Heart left ventricle (tissue), 16 donors: ENCODE results near the gene BANK1. TPM values are rescaled to one million over a fixed set of nuclear protein-coding genes. Genes with fewer than 3 reads are reported as not detected.

Experiments used
- ATAC-seq, 4 donors: fragments of 200-7000 bp; cut with Tn5 transposase; one replicate each; pipeline ENCODE4 v1.9.1; 2020 to 2022; ENCODE audit warnings: moderate library complexity in 4 of 4, mild to moderate bottlenecking in 3 of 4, moderate number of reproducible peaks in 1 of 4
- DNase-seq, 5 donors: peaks; one replicate each; pipeline ENCODE4 v3.0.0-alpha.2; 2020
- H3K27ac ChIP-seq, 12 donors: fragments of 200-600 bp; sonication (generic) in 4 of 12; one replicate each; pipeline versions ENCODE4 v1.5.0 to v1.8.0; 2016 to 2022; ENCODE audit warnings: mild to moderate bottlenecking in 2 of 12
- H3K27me3 ChIP-seq, 9 donors: fragments of 200-600 bp; sonication (generic) in 2 of 9; one replicate each; pipeline versions ENCODE4 v1.5.1 to v1.8.0; 2016 to 2022; ENCODE audit warnings: mild to moderate bottlenecking in 3 of 9
- H3K36me3 ChIP-seq, 9 donors: fragments of 200-600 bp; sonication (generic) in 2 of 9; one replicate each; pipeline versions ENCODE4 v1.5.0 to v1.8.0; 2018 to 2022; ENCODE audit warnings: mild to moderate bottlenecking in 2 of 9
- H3K4me1 ChIP-seq, 12 donors: fragments of 200-600 bp; sonication (generic) in 4 of 12; one replicate each; pipeline versions ENCODE4 v1.5.0 to v1.8.0; 2016 to 2022; ENCODE audit warnings: mild to moderate bottlenecking in 3 of 12
- H3K4me3 ChIP-seq, 12 donors: fragments of 200-600 bp; sonication (generic) in 4 of 12; one replicate each; pipeline versions ENCODE4 v1.5.0 to v1.8.0; 2017 to 2022; ENCODE audit warnings: mild to moderate bottlenecking in 9 of 12, moderate library complexity in 4 of 12
- H3K9me3 ChIP-seq, 12 donors: fragments of 200-600 bp; sonication (generic) in 4 of 12; one replicate each; pipeline versions ENCODE4 v1.5.0 to v1.8.0; 2016 to 2022; ENCODE audit warnings: mild to moderate bottlenecking in 1 of 12
- CTCF ChIP-seq, 12 donors: fragments of 200-600 bp; sonication (generic) in 4 of 12; IDR thresholded peaks; one replicate each; pipeline versions ENCODE4 v1.5.0 to v1.8.0; 2018 to 2022; ENCODE audit warnings: antibody characterized with exemption in 12 of 12, mild to moderate bottlenecking in 5 of 12
- POLR2A ChIP-seq, 2 donors: fragments of 450-650 bp; IDR thresholded peaks; one replicate each; pipeline ENCODE4 v1.6.1; 2017; ENCODE audit warnings: antibody characterized with exemption in 2 of 2, mild to moderate bottlenecking in 2 of 2, moderate library complexity in 2 of 2
- WGBS, 4 donors: extraction: QIAGEN DNeasy Blood & Tissue Kit in 2 of 4; methylation state at CpG; one replicate each; pipeline versions ENCODE4 v1.1.5 to v1.1.7; 2013 to 2018; 5-methylcytosine and 5-hydroxymethylcytosine counted together
- intact Hi-C, 10 donors: fragments of 100-400 bp; cut with DNase I; formaldehyde crosslinking; loops; one replicate each; pipeline versions ENCODE4 v1.11.1 to v1.14.2; 2022
- polyA plus RNA-seq, 2 donors: library from polyadenylated mRNA; stranded (reverse); fragments of 200-250 nt; gene quantifications; one replicate each; pipeline ENCODE4 v1.2.3, GENCODE V29; 2013
- total RNA-seq, 9 donors: library from RNA; depleted of rRNA in 2 of 9; stranded (reverse); fragments of >200 nt in 2 of 9; fragmentation: NEBNext Ultra II Directional in 3 of 9; extraction: Animal tissue kit (Norgen Biotek cat#: 25700) in 3 of 9; gene quantifications; one replicate each; pipeline versions ENCODE4 v1.1.0 to v1.2.4, GENCODE V29; 2016 to 2023
- donor health status: ischemic (EF 13 %, LVEDD 7.1; RV severe dilation, severe dysfunction).
- donor health status: healthy with polysubstance abuse.
- donor health status: DM: no; HTN: yes; CAD: no.
- donor health status: DM: no; HTN: no; CAD: no.
- donor health status: ischemic (EF 25% LVEDD 6.9; RV normal size, moderate dysfunction).
- donor health status: ischemic (EF 25% LVEDD 5.7; RV mildly dilated, moderate dysfunction).
- donor health status: healthy.
- donor health status: DM: yes; HTN: yes; CAD: no.
- donor health status: ischemic (EF 35%, LVEDD 5.7; RV mildly dilated, moderate dysfunction).
- donor health status: nonischemic (EF 11% LVEDD 7.7; RV severe dilation, severe dysfunction).
- donor health status: DM: yes; HTN: yes; CAD: no.
- donor health status: PGD.
- donor health status: ischemic (EF 29% LVEDD 5.4; RV normal size, mild dysfunction).
- donor health status: nonischemic (EF 23%, LVEDD 6.1; RV moderate dilation, normal function).

Gene BANK1
- total and polyA plus RNA-seq, 11 donors = 0.08 to 2.7 (median 0.46) TPM; not detected in 4

GRCh38 chr4:102103368-102103767 lies 312.8 kb downstream of the BANK1 start:
- no peak for ATAC-seq
- Histone ChIP-seq H3K27me3 (no peaks in the 10 kb centered on the region), H3K9me3 (peaks cover 0 to 44% (median 22%) of the 10 kb centered on the region in 12 donors), H3K4me1 (no peaks in the 10 kb centered on the region), H3K4me3 (no peak overlapping the region), H3K36me3 (no peaks in the 10 kb centered on the region), H3K27ac (no peak overlapping the region)
- DNase-seq = no peak
- TF ChIP-seq CTCF (IDR thresholded peaks at IDR 0.05) = no peak
- no peak for TF ChIP-seq POLR2A (IDR thresholded peaks at IDR 0.05)
- intact Hi-C loops = no loop called here
- WGBS, 4 donors = 51 to 59% (median 55%) methylated on average over 3 of the region's 3 CpGs

DNA sequence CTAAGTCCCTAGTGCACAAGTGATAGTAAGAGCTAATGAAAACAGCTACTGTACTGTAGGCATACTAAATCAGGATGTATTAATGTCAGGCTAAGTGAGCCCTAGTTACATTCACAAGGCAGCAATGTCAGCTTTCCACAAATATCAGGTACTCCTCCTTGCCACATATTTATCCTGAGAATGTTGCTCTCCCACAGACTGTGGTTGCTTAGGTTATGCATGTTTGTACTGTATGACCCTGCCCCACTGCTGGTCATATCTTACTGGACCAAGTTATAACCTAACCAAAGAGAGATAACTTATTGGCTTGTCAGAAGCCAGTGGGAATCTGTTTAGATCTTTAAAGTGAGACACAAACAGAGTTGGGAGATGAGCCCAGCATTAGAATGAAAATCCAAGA lies 313.7 kb downstream of the BANK1 start:
- H3K27ac ChIP-seq = no peak overlapping the region
- no peak for ATAC-seq
- no peaks in the 10 kb centered on the region for H3K36me3 ChIP-seq
- H3K4me3 ChIP-seq = no peak overlapping the region
- peaks cover 0 to 53% (median 22%) of the 10 kb centered on the region in 12 donors for H3K9me3 ChIP-seq
- no peak for DNase-seq
- intact Hi-C loops = no loop called here
- TF ChIP-seq CTCF (IDR thresholded peaks at IDR 0.05) (no peak), POLR2A (IDR thresholded peaks at IDR 0.05) (no peak)
- H3K27me3 ChIP-seq = no peaks in the 10 kb centered on the region
- no peaks in the 10 kb centered on the region for H3K4me1 ChIP-seq

- Histone ChIP-seq H3K4me1 (no peaks in the 10 kb centered on the region), H3K36me3 (no peaks in the 10 kb centered on the region), H3K27ac (no peak overlapping the region), H3K9me3 (peaks cover 0 to 59% (median 22%) of the 10 kb centered on the region in 12 donors), H3K27me3 (no peaks in the 10 kb centered on the region), H3K4me3 (no peak overlapping the region)
- TF ChIP-seq CTCF (IDR thresholded peaks at IDR 0.05) (no peak), POLR2A (IDR thresholded peaks at IDR 0.05) (no peak)
- ATAC-seq = no peak
- 41 to 60% (median 55%) methylated on average over 1 of the region's 1 CpG for WGBS, 4 donors
- no peak for DNase-seq
- intact Hi-C loops = no loop called here
Observed at GRCh38 chr4:102105983-102106382, 315.5 kb downstream of the BANK1 start.

DNA sequence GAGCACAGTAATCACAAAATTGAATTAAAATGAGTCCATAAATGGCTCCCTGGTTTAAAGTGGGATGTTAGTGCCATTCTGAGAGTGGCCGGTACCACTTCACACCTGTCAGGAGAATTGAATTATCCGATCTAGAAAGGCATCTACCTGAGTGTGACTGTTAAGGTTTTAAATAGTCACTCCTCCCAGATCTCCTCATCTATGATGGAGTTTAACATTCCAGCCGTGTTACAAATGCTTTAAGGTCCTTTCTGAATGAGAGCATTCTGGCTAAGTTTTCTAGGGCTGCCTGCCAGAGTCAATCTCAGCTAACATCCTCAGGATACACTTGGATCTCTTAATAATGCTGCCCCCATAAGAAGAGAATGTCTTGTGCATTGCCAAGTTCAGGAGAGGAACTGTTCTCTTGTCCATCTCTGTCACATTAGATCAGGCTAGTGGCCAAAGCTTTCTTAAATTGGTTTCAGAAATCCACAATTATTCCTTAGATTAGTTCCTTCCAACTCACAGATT lies 323.6 kb downstream of the BANK1 start:
- peaks cover 0 to 9% (median 0%) of the 10 kb centered on the region in 12 donors for H3K9me3 ChIP-seq
- no peak overlapping the region for H3K4me3 ChIP-seq
- no peaks in the 10 kb centered on the region for H3K27me3 ChIP-seq
- no peak overlapping the region for H3K27ac ChIP-seq
- ATAC-seq = no peak
- no peaks in the 10 kb centered on the region for H3K36me3 ChIP-seq
- DNase-seq = no peak
- 68 to 73% (median 69%) methylated on average over 3 of the region's 3 CpGs for WGBS, 4 donors
- no peaks in the 10 kb centered on the region for H3K4me1 ChIP-seq
- intact Hi-C loops = no loop called here
- TF ChIP-seq CTCF (IDR thresholded peaks at IDR 0.05) (no peak), POLR2A (IDR thresholded peaks at IDR 0.05) (no peak)
